OCI-LY1 (cell line): ENCODE results near the gene EXOC6.

Source experiments
- EZH2 ChIP-seq: fragments of 200-600 bp; sonication (generic), shearing (Covaris generic); IDR thresholded peaks from 2 replicates; pipeline ENCODE4 v1.8.0; 2017; ENCODE audit warnings: borderline replicate concordance, mixed run types, mild to moderate bottlenecking, antibody characterized with exemption, low read length, moderate library complexity, mixed read lengths
- TF ChIP-seq, protein P1 (sequence below): fragments of 200-600 bp; sonication (generic), shearing (Covaris generic); IDR thresholded peaks from 2 replicates; pipeline ENCODE4 v1.5.1; 2017; ENCODE audit warnings: mild to moderate bottlenecking, antibody characterized with exemption, low read length, moderate library complexity, mixed read lengths

DNA sequence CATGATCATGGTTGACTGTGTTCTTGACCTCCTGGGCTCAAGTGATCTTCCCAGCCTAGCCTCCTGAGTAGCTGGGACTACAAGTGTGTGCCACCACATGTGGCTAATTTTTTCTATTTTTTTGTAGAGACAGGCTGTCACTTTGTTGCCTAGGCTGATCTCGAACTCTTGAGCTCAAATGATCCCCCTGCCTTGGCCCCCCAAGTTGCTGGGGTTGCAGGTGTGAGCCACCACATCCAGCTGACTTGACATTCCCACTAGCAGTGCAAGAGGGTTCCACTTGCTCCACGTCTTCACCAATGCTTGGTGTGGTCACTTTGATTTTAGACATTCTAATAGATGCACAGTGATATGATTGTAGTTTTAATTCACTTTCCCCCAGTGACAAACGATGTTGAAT lies 250.5 kb downstream of the EXOC6 start:
- TF ChIP-seq, protein P1, sequence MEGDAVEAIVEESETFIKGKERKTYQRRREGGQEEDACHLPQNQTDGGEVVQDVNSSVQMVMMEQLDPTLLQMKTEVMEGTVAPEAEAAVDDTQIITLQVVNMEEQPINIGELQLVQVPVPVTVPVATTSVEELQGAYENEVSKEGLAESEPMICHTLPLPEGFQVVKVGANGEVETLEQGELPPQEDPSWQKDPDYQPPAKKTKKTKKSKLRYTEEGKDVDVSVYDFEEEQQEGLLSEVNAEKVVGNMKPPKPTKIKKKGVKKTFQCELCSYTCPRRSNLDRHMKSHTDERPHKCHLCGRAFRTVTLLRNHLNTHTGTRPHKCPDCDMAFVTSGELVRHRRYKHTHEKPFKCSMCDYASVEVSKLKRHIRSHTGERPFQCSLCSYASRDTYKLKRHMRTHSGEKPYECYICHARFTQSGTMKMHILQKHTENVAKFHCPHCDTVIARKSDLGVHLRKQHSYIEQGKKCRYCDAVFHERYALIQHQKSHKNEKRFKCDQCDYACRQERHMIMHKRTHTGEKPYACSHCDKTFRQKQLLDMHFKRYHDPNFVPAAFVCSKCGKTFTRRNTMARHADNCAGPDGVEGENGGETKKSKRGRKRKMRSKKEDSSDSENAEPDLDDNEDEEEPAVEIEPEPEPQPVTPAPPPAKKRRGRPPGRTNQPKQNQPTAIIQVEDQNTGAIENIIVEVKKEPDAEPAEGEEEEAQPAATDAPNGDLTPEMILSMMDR: no peak
- no peak for TF ChIP-seq EZH2
